HEK293 (cell line): Measurements from ENCODE around the gene BCL2L1.

Source experiments
- CTCF ChIA-PET: fragments of 350-600 bp; formaldehyde crosslinking; extraction: SDS; loops from one replicate; lab custom pipeline; 2021; ENCODE audit warnings: antibody characterized with exemption; lab: Yijun Ruan, JAX
- POLR2A ChIA-PET: fragments of 300-600 bp; formaldehyde crosslinking; extraction: SDS; loops from one replicate; lab custom pipeline; 2020; ENCODE audit warnings: antibody characterized with exemption, inconsistent platforms; lab: Yijun Ruan, JAX
- H3K27ac ChIP-seq: fragments of 200-500 bp; sonication (Bioruptor generic); 2 replicates; pipeline ENCODE4 v1.5.1; 2014; ENCODE audit warnings: low read depth, low read length, control low read depth, inconsistent platforms; ENCODE audit errors: extremely low read depth
- H3K36me3 ChIP-seq, 2 experiments: fragments of 200-500 bp in 1 of 2; sonication (Bioruptor generic) in 1 of 2; 1 replicate in 1 of 2; 2 replicates in 1 of 2; pipeline ENCODE4 v1.5.1; 2014 to 2017; ENCODE audit warnings: inconsistent platforms in 2 of 2, low read length in 2 of 2; ENCODE audit not compliant: control insufficient read depth in 2 of 2, insufficient read depth in 1 of 2
- H3K4me1 ChIP-seq: fragments of 200-500 bp; sonication (Bioruptor generic); 2 replicates; pipeline ENCODE4 v1.5.1; 2014; ENCODE audit warnings: mild to moderate bottlenecking, low read length, inconsistent platforms; ENCODE audit not compliant: control insufficient read depth, insufficient read depth
- H3K4me3 ChIP-seq: 2 replicates; pipeline ENCODE4 v1.5.1; 2011; ENCODE audit warnings: low read depth, mild to moderate bottlenecking, control low read depth, low read length, moderate library complexity
- H3K9me3 ChIP-seq: fragments of 200-500 bp; sonication (Bioruptor generic); 2 replicates; pipeline ENCODE4 v1.5.1; 2014; ENCODE audit warnings: low read depth, low read length, inconsistent platforms; ENCODE audit not compliant: control insufficient read depth, insufficient read depth
- ZNF112 ChIP-seq: fragments of 450-650 bp; formaldehyde crosslinking; IDR thresholded peaks from 2 replicates; pipeline ENCODE4 v1.5.0; 2017; ENCODE audit warnings: missing biosample characterization, missing genetic modification characterization
- ZNF155 ChIP-seq: fragments of 450-650 bp; formaldehyde crosslinking; IDR thresholded peaks from 2 replicates; pipeline ENCODE4 v1.5.1; 2016; ENCODE audit warnings: missing biosample characterization, missing genetic modification characterization
- ZNF214 ChIP-seq: fragments of 450-650 bp; formaldehyde crosslinking; IDR thresholded peaks from 2 replicates; pipeline ENCODE4 v1.5.1; 2017; ENCODE audit warnings: missing biosample characterization, mild to moderate bottlenecking, missing genetic modification characterization, borderline replicate concordance
- ZNF266 ChIP-seq: fragments of 450-650 bp; formaldehyde crosslinking; IDR thresholded peaks from 2 replicates; pipeline ENCODE4 v1.5.1; 2016; ENCODE audit warnings: missing biosample characterization, missing genetic modification characterization, low read depth
- ZNF274 ChIP-seq, 2 experiments: fragments of 200-500 bp in 1 of 2; fragments of 450-650 bp in 1 of 2; sonication (Bioruptor generic) in 1 of 2; formaldehyde crosslinking in 1 of 2; IDR thresholded peaks; 2 replicates each; pipeline versions ENCODE4 v1.5.1 to v1.6.1; 2014 to 2016; ENCODE audit warnings: borderline replicate concordance in 1 of 2, inconsistent platforms in 1 of 2, low read length in 1 of 2, missing biosample characterization in 1 of 2, missing genetic modification characterization in 1 of 2
- ZNF37A ChIP-seq: fragments of 450-650 bp; IDR thresholded peaks from 2 replicates; pipeline ENCODE4 v1.5.1; 2018; ENCODE audit warnings: missing biosample characterization, missing genetic modification characterization
- ZNF404 ChIP-seq: fragments of 450-650 bp; formaldehyde crosslinking; IDR thresholded peaks from 2 replicates; pipeline ENCODE4 v1.5.1; 2017; ENCODE audit warnings: missing biosample characterization, missing genetic modification characterization
- ZNF501 ChIP-seq: fragments of 450-650 bp; formaldehyde crosslinking; IDR thresholded peaks from 2 replicates; pipeline ENCODE4 v1.5.1; 2016; ENCODE audit warnings: missing biosample characterization, missing genetic modification characterization
- ZNF521 ChIP-seq: fragments of 450-650 bp; formaldehyde crosslinking; IDR thresholded peaks from 2 replicates; pipeline ENCODE4 v1.5.1; 2017; ENCODE audit warnings: missing biosample characterization, mild to moderate bottlenecking, missing genetic modification characterization
- ZNF544 ChIP-seq: fragments of 450-650 bp; formaldehyde crosslinking; IDR thresholded peaks from 2 replicates; pipeline ENCODE4 v1.5.0; 2017; ENCODE audit warnings: missing biosample characterization, missing genetic modification characterization
- ZNF626 ChIP-seq: fragments of 450-650 bp; sonication (Bioruptor Pico); formaldehyde crosslinking; IDR thresholded peaks from 2 replicates; pipeline ENCODE4 v1.5.1; 2018; ENCODE audit warnings: missing biosample characterization, missing genetic modification characterization, inconsistent platforms
- ZNF747 ChIP-seq: fragments of 450-650 bp; formaldehyde crosslinking; IDR thresholded peaks from 2 replicates; pipeline ENCODE4 v1.5.1; 2016; ENCODE audit warnings: missing biosample characterization, missing genetic modification characterization
- ZNF792 ChIP-seq: fragments of 450-650 bp; formaldehyde crosslinking; IDR thresholded peaks from 2 replicates; pipeline ENCODE4 v1.5.1; 2016; ENCODE audit warnings: missing biosample characterization, missing genetic modification characterization
- TF ChIP-seq, protein P1 (sequence below): fragments of 450-650 bp; formaldehyde crosslinking; conservative IDR thresholded peaks from 2 replicates; pipeline ENCODE4 v1.5.1; 2016; ENCODE audit warnings: low read depth, missing biosample characterization, missing genetic modification characterization
- TF ChIP-seq, protein P2 (sequence below): fragments of 450-650 bp; formaldehyde crosslinking; IDR thresholded peaks from 2 replicates; pipeline ENCODE4 v1.5.1; 2016; ENCODE audit warnings: missing biosample characterization, missing genetic modification characterization
- TF ChIP-seq, protein P3 (sequence below): fragments of 450-650 bp; formaldehyde crosslinking; IDR thresholded peaks from 2 replicates; pipeline ENCODE4 v1.5.1; 2017; ENCODE audit warnings: missing biosample characterization, missing genetic modification characterization

Gene BCL2L1

GRCh38 chr20:31663524-31663837 is 59.2 kb downstream of the BCL2L1 start:
- no peak overlapping the region for H3K4me3 ChIP-seq
- ChIA-PET CTCF (interaction anchor here (0.6 to 6.8 kb wide), 5 partner anchors 29 to 631 kb away, joined by 3 to 303 read pairs (median 3); partner anchors contain the start of gene BCL2L1), POLR2A (interaction anchor here (1.2 to 2.0 kb wide), 3 partner anchors 52 to 75 kb away, joined by 3 to 22 read pairs (median 4); partner anchors contain the start of genes BCL2L1 and TPX2)
- peaks cover 0 to 7% of the 10 kb centered on the region in 2 experiments; a peak in 1 of 3 replicates for H3K36me3 ChIP-seq
- H3K27ac ChIP-seq: no peak overlapping the region
- TF ChIP-seq ZNF747 (tag by site-specific recombination): no peak
- TF ChIP-seq, protein P1, sequence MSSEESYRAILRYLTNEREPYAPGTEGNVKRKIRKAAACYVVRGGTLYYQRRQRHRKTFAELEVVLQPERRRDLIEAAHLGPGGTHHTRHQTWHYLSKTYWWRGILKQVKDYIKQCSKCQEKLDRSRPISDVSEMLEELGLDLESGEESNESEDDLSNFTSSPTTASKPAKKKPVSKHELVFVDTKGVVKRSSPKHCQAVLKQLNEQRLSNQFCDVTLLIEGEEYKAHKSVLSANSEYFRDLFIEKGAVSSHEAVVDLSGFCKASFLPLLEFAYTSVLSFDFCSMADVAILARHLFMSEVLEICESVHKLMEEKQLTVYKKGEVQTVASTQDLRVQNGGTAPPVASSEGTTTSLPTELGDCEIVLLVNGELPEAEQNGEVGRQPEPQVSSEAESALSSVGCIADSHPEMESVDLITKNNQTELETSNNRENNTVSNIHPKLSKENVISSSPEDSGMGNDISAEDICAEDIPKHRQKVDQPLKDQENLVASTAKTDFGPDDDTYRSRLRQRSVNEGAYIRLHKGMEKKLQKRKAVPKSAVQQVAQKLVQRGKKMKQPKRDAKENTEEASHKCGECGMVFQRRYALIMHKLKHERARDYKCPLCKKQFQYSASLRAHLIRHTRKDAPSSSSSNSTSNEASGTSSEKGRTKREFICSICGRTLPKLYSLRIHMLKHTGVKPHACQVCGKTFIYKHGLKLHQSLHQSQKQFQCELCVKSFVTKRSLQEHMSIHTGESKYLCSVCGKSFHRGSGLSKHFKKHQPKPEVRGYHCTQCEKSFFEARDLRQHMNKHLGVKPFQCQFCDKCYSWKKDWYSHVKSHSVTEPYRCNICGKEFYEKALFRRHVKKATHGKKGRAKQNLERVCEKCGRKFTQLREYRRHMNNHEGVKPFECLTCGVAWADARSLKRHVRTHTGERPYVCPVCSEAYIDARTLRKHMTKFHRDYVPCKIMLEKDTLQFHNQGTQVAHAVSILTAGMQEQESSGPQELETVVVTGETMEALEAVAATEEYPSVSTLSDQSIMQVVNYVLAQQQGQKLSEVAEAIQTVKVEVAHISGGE (tag by site-specific recombination): no peak
- no peak for TF ChIP-seq ZNF266 (tag by site-specific recombination)
- no peak for TF ChIP-seq ZNF274 (IDR thresholded peaks at IDR 0.05; ENCODE audit: low read length)
- no peak for TF ChIP-seq ZNF274 (tag by site-specific recombination; IDR thresholded peaks at IDR 0.05; ENCODE audit: borderline replicate concordance)
- TF ChIP-seq ZNF792 (tag by site-specific recombination): no peak
- no peak for TF ChIP-seq ZNF521 (tag by site-specific recombination)
- TF ChIP-seq ZNF214: no peak
- TF ChIP-seq, protein P2, sequence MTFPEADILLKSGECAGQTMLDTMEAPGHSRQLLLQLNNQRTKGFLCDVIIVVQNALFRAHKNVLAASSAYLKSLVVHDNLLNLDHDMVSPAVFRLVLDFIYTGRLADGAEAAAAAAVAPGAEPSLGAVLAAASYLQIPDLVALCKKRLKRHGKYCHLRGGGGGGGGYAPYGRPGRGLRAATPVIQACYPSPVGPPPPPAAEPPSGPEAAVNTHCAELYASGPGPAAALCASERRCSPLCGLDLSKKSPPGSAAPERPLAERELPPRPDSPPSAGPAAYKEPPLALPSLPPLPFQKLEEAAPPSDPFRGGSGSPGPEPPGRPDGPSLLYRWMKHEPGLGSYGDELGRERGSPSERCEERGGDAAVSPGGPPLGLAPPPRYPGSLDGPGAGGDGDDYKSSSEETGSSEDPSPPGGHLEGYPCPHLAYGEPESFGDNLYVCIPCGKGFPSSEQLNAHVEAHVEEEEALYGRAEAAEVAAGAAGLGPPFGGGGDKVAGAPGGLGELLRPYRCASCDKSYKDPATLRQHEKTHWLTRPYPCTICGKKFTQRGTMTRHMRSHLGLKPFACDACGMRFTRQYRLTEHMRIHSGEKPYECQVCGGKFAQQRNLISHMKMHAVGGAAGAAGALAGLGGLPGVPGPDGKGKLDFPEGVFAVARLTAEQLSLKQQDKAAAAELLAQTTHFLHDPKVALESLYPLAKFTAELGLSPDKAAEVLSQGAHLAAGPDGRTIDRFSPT (tag by site-specific recombination): no peak
- TF ChIP-seq, protein P3, sequence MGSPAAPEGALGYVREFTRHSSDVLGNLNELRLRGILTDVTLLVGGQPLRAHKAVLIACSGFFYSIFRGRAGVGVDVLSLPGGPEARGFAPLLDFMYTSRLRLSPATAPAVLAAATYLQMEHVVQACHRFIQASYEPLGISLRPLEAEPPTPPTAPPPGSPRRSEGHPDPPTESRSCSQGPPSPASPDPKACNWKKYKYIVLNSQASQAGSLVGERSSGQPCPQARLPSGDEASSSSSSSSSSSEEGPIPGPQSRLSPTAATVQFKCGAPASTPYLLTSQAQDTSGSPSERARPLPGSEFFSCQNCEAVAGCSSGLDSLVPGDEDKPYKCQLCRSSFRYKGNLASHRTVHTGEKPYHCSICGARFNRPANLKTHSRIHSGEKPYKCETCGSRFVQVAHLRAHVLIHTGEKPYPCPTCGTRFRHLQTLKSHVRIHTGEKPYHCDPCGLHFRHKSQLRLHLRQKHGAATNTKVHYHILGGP (tag by site-specific recombination): no peak
- TF ChIP-seq ZNF404: no peak
- no peak for TF ChIP-seq ZNF501
- no peaks in the 10 kb centered on the region for H3K9me3 ChIP-seq
- no peaks in the 10 kb centered on the region for H3K4me1 ChIP-seq

DNA sequence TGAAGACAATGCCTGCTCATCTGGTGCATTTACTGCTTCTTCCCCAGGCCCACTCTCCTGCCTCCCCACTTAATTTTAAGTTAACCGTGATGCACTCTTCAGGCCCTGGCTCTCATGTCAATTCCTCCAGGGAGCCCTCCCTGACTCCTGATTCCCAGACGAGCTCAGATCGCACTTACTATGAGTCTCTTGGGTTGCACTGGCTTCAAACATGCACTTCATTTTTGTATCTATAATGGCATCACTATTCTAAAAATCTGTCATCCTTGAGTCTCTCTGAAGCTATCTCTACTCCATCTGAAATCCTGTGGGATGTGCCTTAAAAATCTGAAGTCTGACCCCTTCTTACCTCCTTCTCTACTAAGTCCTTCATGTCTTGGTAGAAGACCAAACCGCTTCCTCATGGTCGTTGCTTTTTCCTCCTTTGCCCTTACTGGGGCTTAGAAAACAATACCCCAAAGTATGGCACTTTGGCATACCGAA is 60.3 kb downstream of the BCL2L1 start:
- Histone ChIP-seq H3K4me3 (no peak overlapping the region), H3K36me3 (peaks cover 0 to 7% of the 10 kb centered on the region in 2 experiments; a peak in 1 of 3 replicates), H3K9me3 (no peaks in the 10 kb centered on the region), H3K27ac (no peak overlapping the region), H3K4me1 (no peaks in the 10 kb centered on the region)
- ChIA-PET CTCF (interaction anchor here (0.6 to 6.8 kb wide), 31 partner anchors 8 to 160 kb away, joined by 3 to 303 read pairs (median 6); partner anchors contain the start of genes BCL2L1 and TPX2), POLR2A (interaction anchor here (0.5 to 4.1 kb wide), 5 partner anchors 37 to 123 kb away, joined by 3 to 98 read pairs (median 6); partner anchors contain the start of genes BCL2L1 and TPX2)
- TF ChIP-seq ZNF37A (tag by site-specific recombination) (no peak), ZNF155 (no peak), ZNF544 (tag by site-specific recombination) (no peak), ZNF112 (tag by site-specific recombination) (no peak), ZNF626 (tag by site-specific recombination) (no peak)
- TF ChIP-seq, protein P1 (tag by site-specific recombination): no peak
